Measurements from ENCODE around the gene TIMM9.
"Not testable (repeated sequence)": the region's sequence is repeated elsewhere in the genome, so short reads cannot be mapped to it uniquely, and the experiment has no call there.

Gene TIMM9

DNA sequence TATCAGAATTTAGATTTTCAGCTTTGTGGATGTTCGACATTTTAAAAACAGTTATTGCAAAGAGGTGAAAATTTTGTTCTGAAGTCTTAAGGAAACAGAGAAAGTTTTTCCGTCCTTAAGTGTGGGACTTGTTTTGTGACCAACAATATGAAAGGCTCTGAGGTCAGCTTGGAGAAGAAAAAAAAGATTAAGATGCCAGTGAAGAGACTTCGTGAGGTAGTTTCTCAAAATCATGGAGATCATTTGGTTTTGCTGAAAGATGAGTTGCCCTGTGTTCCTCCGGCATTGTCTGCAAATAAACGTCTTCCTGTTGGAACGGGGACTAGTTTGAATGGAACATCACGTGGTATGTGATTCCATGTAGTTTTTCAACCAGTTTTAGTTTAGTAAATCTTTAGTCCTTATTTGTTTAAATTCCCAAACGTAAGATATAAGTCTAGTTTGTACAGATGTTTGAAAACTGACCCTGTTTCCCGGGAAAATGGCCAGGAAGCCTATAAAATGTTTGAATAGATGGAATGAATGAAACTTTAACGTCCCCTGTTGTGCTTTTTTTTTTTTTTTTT, 870 bp upstream of the TIMM9 start:
- peak; percentile 16 to 55 for DNase-seq (ENCODE audit: low read depth in 1 of 2, low spot score in 1 of 2)
- no peak for TF ChIP-seq JUND (IDR thresholded peaks at IDR 0.05; ENCODE audit: low read depth)
- in situ Hi-C loops (cut with HindIII; ENCODE audit: low pct_unique_long_range_greater_than_20kb, low sequenced_read_pairs): no loop called here

DNA sequence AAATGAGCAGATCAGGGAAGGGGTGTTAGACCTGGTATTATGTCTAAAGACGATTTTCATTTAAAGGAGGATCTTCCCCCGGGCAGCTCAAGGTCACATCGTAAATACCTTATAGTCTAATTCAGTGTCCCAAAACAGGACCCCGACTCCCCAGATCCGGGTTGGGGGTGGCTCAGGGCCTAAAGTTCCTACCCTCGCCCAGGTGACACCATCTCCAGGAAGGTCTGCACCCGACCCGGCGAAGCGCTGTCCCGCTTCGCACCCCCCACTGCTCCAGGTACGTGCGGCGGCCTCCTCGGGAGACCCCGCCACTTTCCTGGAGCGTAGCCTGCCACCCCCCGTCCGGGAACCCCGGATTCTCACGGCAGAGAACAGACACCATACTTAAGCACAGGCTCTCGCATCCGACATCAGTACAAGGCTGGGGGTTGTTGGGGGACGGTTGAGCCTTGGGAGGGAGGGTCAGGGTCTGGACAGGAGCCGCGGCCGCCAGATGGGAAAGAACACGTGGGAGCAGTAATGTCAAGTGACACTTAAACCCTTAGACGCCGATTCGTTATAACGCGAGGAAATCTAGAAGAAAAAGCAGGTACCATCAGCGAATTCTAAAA, 556 bp downstream of the TIMM9 start:
- in situ Hi-C loops (cut with HindIII; ENCODE audit: low pct_unique_long_range_greater_than_20kb, low sequenced_read_pairs): no loop called here
- no peak for TF ChIP-seq JUND (IDR thresholded peaks at IDR 0.05; ENCODE audit: low read depth)
- peak; percentile 28 to 85 for DNase-seq (ENCODE audit: low read depth in 1 of 2, low spot score in 1 of 2)

DNA sequence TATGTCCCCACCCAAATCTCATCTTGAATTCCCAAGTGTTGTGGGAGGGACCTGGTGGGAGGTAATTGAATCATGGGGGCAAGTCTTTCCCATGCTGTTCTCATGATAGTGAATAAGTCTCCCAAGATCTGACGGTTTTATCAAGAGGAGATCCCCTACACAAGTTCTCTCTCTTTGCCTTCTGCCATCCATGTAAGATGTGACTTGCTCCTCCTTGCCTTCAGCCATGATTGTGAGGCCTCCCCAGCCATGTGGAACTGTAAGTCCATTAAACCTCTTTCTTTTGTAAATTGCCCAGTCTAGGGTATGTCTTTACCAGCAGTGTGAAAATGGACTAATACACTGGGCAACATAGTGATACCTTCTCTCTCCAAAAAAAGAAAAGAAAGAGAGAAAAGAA, 10.4 kb downstream of the TIMM9 start:
- in situ Hi-C loops (cut with HindIII; ENCODE audit: low pct_unique_long_range_greater_than_20kb, low sequenced_read_pairs); DNase-seq (ENCODE audit: low read depth in 1 of 2, low spot score in 1 of 2): not testable (repeated sequence)

DNA sequence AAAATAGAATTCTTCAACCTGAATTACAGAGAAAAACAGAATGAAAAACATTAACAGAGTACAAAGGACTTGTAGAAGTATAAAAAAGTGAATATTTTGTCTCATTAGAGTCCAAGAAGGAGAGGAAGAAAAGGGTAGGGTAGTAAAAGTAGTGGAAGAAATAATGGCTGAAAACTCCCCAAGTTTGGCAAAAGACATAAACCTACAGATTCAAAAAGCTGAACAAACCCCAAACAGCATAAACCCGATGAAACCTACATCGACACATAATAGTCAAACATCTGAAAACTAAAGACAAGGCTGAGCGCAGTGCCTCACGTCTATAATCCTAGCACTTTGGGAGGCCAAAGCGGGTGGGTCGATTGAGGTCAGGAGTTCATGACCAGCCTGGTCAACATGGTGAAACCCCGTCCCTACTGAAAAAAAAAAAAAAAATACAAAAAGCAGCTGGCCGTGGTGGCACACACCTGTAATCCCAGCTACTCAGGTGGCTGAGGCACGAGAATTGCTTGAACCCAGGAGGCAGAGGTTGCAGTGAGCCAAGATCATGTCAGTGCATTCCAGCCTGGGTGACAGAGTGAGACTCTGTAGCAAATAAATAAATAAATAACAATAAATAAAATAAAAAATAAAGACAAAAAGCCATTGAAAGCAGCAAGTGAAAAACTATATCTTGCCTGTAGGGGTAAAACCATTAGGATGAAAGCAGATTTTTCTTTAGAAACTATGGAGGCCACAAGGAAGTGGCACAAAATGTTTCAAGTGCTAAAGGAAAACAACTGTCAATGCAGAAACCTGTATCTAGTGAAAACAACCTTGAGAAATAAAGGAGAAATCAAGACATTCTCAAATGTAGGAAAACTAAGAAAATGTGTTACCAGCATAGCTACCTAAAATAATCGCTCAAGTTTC, 11.4 kb downstream of the TIMM9 start:
- in situ Hi-C loops (cut with HindIII; ENCODE audit: low pct_unique_long_range_greater_than_20kb, low sequenced_read_pairs): no loop called here
- TF ChIP-seq JUND (IDR thresholded peaks at IDR 0.05; ENCODE audit: low read depth): no peak

DNA sequence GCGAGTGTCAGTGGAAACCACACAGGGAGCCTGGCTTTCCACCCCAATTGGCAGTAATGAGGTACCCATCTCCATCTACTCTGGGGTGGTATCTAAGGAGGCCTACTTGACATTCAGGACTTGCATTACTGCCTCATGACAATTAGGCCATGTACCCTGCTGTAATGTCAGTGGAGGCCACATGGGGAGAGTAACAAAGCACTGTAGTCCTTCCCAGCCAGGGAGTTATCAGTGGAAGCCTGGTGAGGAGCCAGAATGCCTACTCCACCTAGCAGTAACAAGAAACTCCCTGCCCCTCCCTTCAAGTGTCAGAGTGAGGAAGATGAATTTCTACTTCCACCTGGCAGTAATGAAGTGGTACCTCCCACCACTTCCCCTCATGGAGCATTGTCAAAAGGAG, 12.5 kb downstream of the TIMM9 start:
- TF ChIP-seq JUND (IDR thresholded peaks at IDR 0.05; ENCODE audit: low read depth): no peak
- in situ Hi-C loops (cut with HindIII; ENCODE audit: low pct_unique_long_range_greater_than_20kb, low sequenced_read_pairs): no loop called here
- no peak for DNase-seq (ENCODE audit: low read depth in 1 of 2, low spot score in 1 of 2)

More for the DNA sequence above, 11.4 kb downstream of the TIMM9 start:
- DNase-seq (ENCODE audit: low read depth in 1 of 2, low spot score in 1 of 2): no peak

DNA sequence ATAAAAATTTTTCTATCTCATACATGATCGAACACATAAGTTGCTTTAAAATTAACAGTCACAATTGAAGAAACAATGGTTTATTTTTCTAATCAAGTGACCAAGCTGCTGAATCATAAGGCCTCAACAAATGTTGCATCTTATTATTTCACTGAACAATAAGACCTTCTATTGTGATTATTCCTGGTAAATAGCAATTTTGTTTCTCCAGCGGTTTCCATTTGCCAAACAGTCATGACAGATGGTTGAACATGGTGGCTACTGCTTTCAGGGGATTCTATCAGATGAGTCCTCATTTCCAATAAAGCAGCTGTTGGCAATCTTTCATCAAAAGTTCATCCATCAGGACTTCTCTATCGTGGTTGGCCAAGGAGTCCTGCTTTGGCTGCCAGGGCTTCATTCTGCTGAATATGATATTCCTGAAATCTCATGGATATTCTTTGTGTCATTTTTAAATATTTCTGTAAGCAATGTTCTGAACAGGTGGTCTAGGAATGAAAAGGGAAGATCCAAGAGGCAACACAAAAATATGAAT, 18.6 kb downstream of the TIMM9 start:
- DNase-seq (ENCODE audit: low read depth in 1 of 2, low spot score in 1 of 2): no peak
- no peak for TF ChIP-seq JUND (IDR thresholded peaks at IDR 0.05; ENCODE audit: low read depth)
- in situ Hi-C loops (cut with HindIII; ENCODE audit: low pct_unique_long_range_greater_than_20kb, low sequenced_read_pairs): no loop called here

DNA sequence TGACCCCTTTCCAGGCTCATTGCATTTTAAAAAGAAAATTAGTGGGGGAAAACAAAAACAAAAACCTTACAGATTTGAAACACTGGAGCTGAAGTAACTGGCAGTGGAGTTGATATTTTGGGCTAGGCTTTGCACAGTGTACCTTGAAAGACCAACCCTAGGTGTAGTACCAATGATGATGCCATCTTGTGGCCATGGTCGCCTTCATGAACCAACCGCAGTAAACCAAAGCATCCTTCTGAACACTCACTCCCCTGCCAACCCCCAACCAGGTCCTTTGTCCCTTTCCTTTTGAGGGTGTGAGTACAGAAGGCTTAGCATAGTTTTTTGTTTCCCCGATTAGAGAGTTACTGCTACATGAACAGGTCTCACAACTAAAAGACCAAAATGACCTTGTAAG, 25.7 kb downstream of the TIMM9 start:
- in situ Hi-C loops (cut with HindIII; ENCODE audit: low pct_unique_long_range_greater_than_20kb, low sequenced_read_pairs): no loop called here
- TF ChIP-seq JUND (IDR thresholded peaks at IDR 0.05; ENCODE audit: low read depth): no peak
- peak in 1 of 2 experiments; percentile 48 for DNase-seq (ENCODE audit: low read depth in 1 of 2, low spot score in 1 of 2)

DNA sequence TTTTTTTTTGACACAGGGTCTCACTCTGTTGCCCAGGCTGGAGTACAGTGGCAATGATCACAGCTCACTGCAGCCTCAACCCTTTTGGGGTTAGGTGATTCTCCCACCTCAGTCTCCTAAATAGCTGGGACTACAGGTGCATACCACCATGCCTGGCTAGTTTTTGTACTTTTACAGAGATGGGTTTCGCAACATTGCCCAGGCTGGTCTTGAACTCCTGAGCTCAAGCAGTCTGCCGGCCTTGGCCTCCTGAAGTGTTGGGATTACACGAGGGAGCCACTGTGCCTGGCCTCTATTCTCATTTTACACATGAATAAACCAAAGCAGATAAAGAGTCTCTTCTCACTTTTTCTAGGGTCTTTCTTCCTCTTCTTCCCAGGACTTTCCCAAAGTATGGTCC, 28.4 kb downstream of the TIMM9 start:
- TF ChIP-seq JUND (IDR thresholded peaks at IDR 0.05; ENCODE audit: low read depth): no peak
- no peak for DNase-seq (ENCODE audit: low read depth in 1 of 2, low spot score in 1 of 2)
- in situ Hi-C loops (cut with HindIII; ENCODE audit: low pct_unique_long_range_greater_than_20kb, low sequenced_read_pairs): no loop called here

DNA sequence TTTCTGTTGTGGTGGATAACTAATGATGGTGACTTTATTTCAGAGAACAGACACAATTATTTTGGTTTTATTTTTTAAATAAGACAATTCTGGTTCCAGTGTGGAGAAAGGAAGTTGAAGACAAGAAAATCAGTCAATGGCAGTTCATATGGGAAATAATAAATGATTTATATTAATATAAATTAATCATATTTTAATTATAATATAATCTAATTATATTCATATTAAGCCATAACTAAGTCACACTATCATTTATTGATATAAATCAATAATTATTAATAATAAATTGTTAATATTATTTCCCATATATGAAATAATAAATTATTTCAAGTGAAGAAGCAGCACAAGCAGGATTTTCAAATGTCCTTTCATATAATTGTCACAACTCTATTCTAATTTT, 28.8 kb downstream of the TIMM9 start:
- no peak for TF ChIP-seq JUND (IDR thresholded peaks at IDR 0.05; ENCODE audit: low read depth)
- in situ Hi-C loops (cut with HindIII; ENCODE audit: low pct_unique_long_range_greater_than_20kb, low sequenced_read_pairs): no loop called here
- no peak for DNase-seq (ENCODE audit: low read depth in 1 of 2, low spot score in 1 of 2)

DNA sequence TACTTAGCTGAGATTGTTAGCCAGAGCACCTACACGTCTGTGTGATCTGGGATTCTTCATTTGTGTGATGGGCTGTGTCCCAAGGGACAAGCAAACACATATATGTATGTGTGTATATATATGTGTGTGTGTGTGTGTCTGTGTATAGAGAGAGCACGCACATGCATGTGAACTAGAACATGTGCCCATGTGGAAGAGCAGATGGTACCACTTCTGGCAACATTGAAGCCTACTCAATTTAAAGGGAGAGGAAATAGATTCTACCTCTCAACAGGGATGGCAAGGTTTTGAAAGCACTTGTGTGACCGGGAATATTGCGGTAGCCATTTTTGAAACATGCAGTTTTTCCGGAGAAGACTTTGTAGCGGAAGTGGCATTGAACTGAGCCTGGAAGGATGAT, 30.2 kb downstream of the TIMM9 start:
- in situ Hi-C loops (cut with HindIII; ENCODE audit: low pct_unique_long_range_greater_than_20kb, low sequenced_read_pairs): no loop called here
- TF ChIP-seq JUND (IDR thresholded peaks at IDR 0.05; ENCODE audit: low read depth): no peak

DNA sequence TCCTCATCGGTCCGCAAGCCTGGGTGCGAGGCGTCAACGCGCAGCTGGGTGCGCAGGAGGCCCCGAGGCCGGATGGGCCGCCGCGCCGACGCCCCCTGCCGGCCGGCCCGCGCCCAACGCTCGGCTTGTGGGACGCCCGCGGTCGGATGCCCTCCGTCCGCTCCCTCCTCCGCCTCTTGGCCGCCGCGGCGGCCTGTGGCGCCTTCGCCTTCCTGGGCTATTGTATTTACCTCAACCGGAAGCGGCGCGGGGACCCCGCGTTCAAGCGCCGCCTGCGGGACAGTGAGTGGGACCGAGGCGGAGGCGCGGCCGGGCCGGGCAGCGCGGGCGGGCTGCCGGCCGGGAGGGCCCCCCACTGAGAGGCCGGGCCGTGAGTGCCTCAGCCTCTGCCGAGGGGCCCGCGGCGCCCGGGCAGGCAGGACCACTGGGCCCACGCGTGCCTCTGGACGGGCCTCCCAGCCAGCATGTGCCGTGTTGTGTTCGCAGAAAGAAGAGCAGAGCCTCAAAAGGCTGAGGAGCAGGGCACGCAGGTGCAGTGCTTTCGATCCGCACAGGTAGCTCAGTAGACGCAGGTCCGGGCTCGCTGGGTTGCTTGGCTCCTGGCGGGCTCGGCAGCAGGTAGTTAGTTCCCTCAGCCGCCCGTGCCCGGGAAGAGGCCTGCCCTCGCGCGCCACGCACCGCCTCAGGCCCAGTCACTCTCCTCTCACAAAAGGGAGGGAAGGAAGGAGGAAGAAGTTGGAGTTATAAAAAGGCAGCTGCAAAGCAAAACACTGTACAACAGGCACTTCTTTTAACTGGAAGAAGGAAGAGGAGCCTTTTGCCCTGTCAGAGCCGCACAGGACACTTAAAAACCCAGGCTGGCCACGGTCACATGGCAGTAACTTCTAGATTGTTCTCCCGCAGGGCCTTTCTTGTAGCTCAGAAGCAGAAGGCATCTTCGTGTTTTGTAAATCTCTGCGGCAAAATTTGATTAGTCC, 31.2 kb downstream of the TIMM9 start, which contains the start of gene TOMM20L:
Gene TOMM20L, plus strand, starts transcription at position 119 of the 977 bp plus-strand sequence. Its CDS starts 28 bp downstream, at position 147.
- DNase-seq (ENCODE audit: low read depth in 1 of 2, low spot score in 1 of 2): peak; percentile 86 to 87
- no peak for TF ChIP-seq JUND (IDR thresholded peaks at IDR 0.05; ENCODE audit: low read depth)
- in situ Hi-C loops (cut with HindIII; ENCODE audit: low pct_unique_long_range_greater_than_20kb, low sequenced_read_pairs): no loop called here

More for the DNA sequence above, 30.2 kb downstream of the TIMM9 start:
- no peak for DNase-seq (ENCODE audit: low read depth in 1 of 2, low spot score in 1 of 2)

DNA sequence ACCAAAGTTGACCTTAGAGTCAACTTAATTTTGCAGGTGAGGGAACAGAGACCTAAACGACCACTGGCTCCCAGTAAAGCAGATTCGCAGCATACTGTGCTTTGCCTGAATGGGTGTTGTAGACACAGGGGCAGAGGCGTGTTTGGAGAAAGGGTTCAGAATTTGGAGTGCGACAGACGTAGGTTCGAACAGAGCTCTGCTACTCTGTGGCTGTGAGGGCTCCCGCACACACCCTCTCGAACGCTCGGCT, 31.8 kb downstream of the TIMM9 start:
- no peak for DNase-seq (ENCODE audit: low read depth in 1 of 2, low spot score in 1 of 2)
- in situ Hi-C loops (cut with HindIII; ENCODE audit: low pct_unique_long_range_greater_than_20kb, low sequenced_read_pairs): no loop called here
- TF ChIP-seq JUND (IDR thresholded peaks at IDR 0.05; ENCODE audit: low read depth): no peak

Measured in T47D (cell line).